ENCODE data around the gene PLXNA3. TPM values are rescaled to one million over a fixed set of nuclear protein-coding genes. Genes with fewer than 3 reads are reported as not detected.

PLXNA3 gene
- total and polyA plus RNA-seq, 12 donors: 2.1 to 83.6 (median 24.8) TPM

- WGBS, 4 donors: 85 to 94% (median 88%) methylated on average over 14 to 18 of the region's 18 CpGs; no CpG with 5 or more reads in 1 of the 4 donors
Measured at GRCh38 chrX:154449618-154450017, 8.5 kb upstream of the PLXNA3 start.

DNA sequence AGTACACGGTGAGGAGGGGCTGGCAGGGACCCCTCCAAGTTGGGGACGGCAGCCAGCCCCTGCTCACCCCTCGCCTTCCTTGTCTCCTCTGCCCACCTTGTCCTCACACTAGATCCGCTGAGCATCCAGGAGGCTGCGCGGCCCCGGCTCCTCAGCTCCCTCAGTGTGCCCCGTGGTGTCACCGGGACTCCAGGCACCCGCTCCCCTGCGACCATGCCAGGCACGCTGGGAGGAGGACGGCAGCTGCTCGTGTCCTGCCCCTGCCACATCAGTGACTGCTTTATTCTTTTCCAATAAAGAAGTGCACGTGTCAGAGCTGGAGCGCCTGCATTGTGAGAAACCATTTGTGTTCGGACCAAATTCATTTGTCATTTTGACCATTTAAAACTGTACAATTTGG lies 7.8 kb upstream of the PLXNA3 start:
- intact Hi-C loops (cut with DNase I): no loop called here
- Histone ChIP-seq H3K9me3 (replicated peaks in 1 of 3) (no peaks in the 10 kb centered on the region), H3K27ac (no peak overlapping the region), H3K4me3 (no peak overlapping the region), H3K4me1 (replicated peaks in 1 of 2) (peaks cover 0 to 6% of the 10 kb centered on the region in 2 donors), H3K27me3 (no peaks in the 10 kb centered on the region), H3K36me3 (replicated peaks in 1 of 2) (peaks cover 0 to 31% of the 10 kb centered on the region in 2 donors)
- TF ChIP-seq POLR2A (IDR thresholded peaks at IDR 0.05) (no peak), CTCF (IDR thresholded peaks at IDR 0.05) (no peak)
- no peak for DNase-seq
- WGBS, 4 donors: 87 to 93% (median 91%) methylated on average over 3 to 17 of the region's 17 CpGs

More at GRCh38 chrX:154449618-154450017, 8.5 kb upstream of the PLXNA3 start:
- Histone ChIP-seq H3K27ac (no peak overlapping the region), H3K27me3 (no peaks in the 10 kb centered on the region), H3K4me3 (no peak overlapping the region), H3K4me1 (replicated peaks in 1 of 2) (peaks cover 0 to 13% of the 10 kb centered on the region in 2 donors), H3K36me3 (replicated peaks in 1 of 2) (peaks cover 0 to 31% of the 10 kb centered on the region in 2 donors), H3K9me3 (replicated peaks in 1 of 3) (no peaks in the 10 kb centered on the region)
- DNase-seq: no peak
- TF ChIP-seq CTCF (IDR thresholded peaks at IDR 0.05): no peak
- no peak for TF ChIP-seq POLR2A (IDR thresholded peaks at IDR 0.05)
- intact Hi-C loops (cut with DNase I): no loop called here

GRCh38 chrX:154452823-154453222 lies 5.3 kb upstream of the PLXNA3 start:
- DNase-seq: no peak
- intact Hi-C loops (cut with DNase I): no loop called here
- WGBS, 4 donors: 91 to 93% (median 92%) methylated on average over 5 to 9 of the region's 9 CpGs
- Histone ChIP-seq H3K4me1 (replicated peaks in 1 of 2) (no peaks in the 10 kb centered on the region), H3K27me3 (no peaks in the 10 kb centered on the region), H3K36me3 (replicated peaks in 1 of 2) (peaks cover 0 to 31% of the 10 kb centered on the region in 2 donors), H3K9me3 (replicated peaks in 1 of 3) (no peaks in the 10 kb centered on the region), H3K4me3 (no peak overlapping the region), H3K27ac (no peak overlapping the region)
- TF ChIP-seq POLR2A (IDR thresholded peaks at IDR 0.05): no peak
- no peak for TF ChIP-seq CTCF (IDR thresholded peaks at IDR 0.05)

- peak overlapping the region in 2 of 5 donors; percentile 66 to 84 for H3K27ac ChIP-seq
- intact Hi-C loops (cut with DNase I): no loop called here
- H3K4me1 ChIP-seq (replicated peaks in 1 of 2): no peaks in the 10 kb centered on the region
- H3K4me3 ChIP-seq: peak overlapping the region in 1 of 4 donors; percentile 66
- TF ChIP-seq CTCF (IDR thresholded peaks at IDR 0.05) (no peak), POLR2A (IDR thresholded peaks at IDR 0.05) (no peak)
- 3 to 42% (median 20%) methylated on average over 23 to 38 of the region's 65 CpGs for WGBS, 4 donors
- no peaks in the 10 kb centered on the region for H3K27me3 ChIP-seq
- H3K36me3 ChIP-seq (replicated peaks in 1 of 2): no peaks in the 10 kb centered on the region
- H3K9me3 ChIP-seq (replicated peaks in 1 of 3): no peaks in the 10 kb centered on the region
- DNase-seq: peak in 1 of 7 donors; percentile 32
Measured at GRCh38 chrX:154457491-154458115, 478 bp upstream of the PLXNA3 start.

Measured in adrenal gland (tissue), 12 donors.